Middle frontal gyrus (tissue), 1 donor: ENCODE data around the gene PMPCA.
"Not testable (repeated sequence)": the region's sequence is repeated elsewhere in the genome, so short reads cannot be mapped to it uniquely, and the experiment has no call there.

Source experiments
- DNase-seq: peaks from one replicate; pipeline ENCODE4 v3.0.0-alpha.2; 2015; ENCODE audit warnings: low spot score; ENCODE audit errors: extremely low spot score

Gene PMPCA

DNA sequence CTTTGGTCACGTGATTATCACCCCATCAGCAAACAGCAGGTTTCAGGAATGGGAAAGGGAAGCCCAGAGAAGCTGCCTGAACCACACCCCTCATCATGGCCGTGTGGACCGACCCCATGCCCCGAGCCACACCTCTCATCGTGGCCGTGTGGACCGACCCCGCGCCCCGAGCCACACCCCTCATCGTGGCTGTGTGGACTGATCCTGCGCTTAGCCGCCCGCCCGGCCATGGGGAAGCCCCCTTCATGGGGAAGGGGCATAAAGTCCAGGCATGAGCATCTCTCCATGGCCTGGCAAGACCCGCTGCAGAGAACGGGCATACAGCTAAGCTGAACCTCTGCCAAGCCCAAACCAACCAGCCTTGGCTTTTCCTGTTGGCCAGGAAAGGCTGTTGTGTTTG, 16.9 kb upstream of the PMPCA start:
- DNase-seq: no peak

DNA sequence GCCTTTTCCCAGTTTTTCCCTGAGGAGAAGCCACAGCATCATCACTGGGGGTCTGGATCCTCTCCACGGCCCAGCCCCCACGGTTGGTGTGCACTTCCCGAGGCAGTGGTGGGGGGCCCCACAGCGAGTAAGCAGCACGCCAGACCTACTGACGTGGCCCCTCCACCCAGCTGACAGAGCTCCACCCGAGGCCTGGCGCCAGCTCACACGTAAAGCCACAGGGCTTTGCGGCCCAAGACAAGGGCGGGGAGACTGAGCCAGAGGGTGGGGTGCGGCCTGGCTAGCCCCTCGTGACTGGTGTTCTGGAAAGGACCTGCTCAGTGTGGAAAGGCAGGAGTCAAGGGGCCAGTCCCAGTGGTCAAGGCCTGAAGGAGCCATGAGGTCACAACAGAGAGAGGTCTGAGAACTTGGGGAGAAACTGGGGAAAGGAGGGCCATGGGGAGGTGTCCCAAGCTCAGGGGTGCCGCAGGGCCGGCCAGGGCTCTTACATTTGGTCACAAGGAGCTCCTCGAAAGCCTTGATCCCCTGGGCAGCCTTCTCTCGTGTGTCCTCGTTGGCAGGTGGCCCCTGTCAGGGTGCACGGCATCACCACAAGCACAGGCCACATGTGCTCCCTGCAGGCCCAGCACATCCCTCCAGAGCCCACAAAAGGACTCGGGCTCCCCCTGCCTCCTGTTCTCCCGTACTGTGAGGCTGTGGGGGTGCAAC, 16.0 kb upstream of the PMPCA start:
- DNase-seq: no peak

- DNase-seq: no peak
Observed at GRCh38 chr9:136395020-136395340, 15.5 kb upstream of the PMPCA start.

- no peak for DNase-seq
Observed at GRCh38 chr9:136395345-136396218, 14.9 kb upstream of the PMPCA start.

- no peak for DNase-seq
Observed at GRCh38 chr9:136396219-136396515, 14.3 kb upstream of the PMPCA start.

- DNase-seq: no peak
Observed at GRCh38 chr9:136397643-136398042, 12.8 kb upstream of the PMPCA start.

DNA sequence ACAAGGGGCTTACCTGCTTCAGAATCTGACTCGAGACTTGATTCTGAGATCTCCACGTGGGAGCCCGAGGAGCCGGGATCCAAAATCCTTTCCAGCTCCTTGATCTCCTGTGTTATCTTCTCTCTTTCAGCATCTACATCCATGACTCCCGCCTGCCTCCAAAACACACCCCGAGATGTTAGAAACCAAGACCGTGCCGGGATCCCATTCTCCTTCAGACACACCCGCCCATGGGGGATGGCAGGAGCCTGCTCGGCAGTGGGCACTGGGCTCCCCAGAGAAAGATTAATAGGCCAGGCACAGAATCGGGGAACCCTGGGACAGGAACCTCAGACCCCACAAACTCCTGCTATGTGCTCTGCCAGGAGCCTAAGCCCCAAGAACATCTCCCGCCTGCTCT, 12.2 kb upstream of the PMPCA start:
- no peak for DNase-seq

DNA sequence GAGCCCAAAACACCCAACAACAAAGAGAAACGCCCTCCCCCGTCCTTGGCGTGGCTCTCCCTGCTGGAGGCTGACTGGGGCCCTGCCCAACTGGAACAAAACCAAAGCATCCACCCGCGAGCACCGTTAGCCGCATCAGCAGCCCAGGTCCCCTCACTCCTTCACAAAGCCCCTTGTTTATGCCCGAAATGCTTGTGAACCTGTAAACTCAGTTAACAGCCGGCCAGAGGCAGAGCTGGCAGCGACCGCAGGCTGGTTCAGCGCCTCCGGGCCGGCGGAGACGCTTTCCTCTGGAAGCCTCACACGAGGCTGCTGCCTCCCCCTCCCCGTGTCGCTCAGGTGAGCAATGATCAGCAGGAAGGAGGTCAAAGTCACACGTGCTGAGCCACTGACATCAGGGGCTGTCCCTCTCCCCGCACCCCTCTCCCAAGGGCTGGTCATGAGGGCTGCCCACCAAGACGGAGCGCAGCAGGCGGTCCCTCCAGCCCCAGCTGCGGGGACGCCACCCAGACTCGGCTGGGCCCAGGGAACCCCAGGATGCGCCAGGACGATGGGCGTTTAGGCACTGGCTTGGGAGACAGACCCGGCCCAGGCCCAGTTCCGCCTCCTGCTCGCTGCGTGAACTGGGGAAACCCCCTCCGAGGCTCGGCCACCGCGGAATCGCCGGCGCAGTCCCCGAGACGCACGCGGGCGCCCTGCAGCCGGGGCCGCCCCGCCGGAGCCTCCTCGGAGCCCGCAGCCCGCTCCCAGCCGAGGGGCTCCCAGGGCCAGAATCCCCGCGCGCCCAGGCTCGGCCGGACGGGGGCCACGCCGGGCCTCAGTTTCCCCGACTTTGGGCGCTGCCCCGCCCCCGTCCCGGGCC, 11.1 kb upstream of the PMPCA start:
- DNase-seq: no peak

DNA sequence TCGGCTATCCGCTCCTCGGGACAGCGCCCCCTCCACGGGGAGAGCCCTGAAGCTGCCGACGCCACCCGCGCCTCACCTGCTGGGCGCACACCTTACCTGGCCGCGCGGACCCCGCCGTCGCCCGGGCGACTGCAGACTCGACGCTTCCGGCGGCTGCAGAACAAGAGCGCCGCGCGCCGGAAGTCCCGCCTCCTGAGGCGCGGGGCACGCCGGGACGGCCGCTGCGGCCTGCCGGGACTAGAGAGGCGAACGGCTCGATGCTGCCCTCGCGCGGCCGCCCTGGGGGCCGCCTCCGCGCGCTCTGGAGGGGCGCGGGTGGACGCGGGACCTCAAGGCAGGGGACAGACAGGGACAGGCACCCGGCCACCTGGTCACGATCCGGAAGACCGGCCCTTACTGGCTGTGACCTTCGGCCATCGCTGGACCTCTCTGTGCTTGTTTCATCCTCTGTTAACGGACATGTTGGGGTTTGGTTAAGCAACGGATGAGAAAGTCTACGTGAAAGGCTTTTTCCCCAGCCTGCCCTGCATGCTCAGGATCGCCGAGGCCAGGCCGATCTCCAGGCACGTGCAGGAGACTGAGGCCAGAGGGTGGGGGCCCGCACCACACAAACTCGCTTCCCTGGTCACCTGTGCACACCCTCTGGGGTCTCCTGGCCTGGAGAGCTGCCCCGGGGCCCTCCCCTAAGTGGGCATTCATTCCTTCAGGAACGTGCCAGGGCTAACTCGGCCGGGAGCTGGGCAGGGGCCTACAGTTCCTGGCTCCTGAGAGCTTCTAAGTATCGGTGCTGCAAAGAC, 10.2 kb upstream of the PMPCA start, which contains the start of gene SNAPC4:
Gene SNAPC4, minus strand, starts transcription at position 133 of the 797 bp plus-strand sequence. CDS start 1,742 bp downstream, outside the sequence.
- peak; percentile 77 for DNase-seq

- no peak for DNase-seq
Observed at GRCh38 chr9:136401173-136401922, 9.1 kb upstream of the PMPCA start.

GRCh38 chr9:136402067-136402466, 8.4 kb upstream of the PMPCA start:
- DNase-seq: no peak

DNA sequence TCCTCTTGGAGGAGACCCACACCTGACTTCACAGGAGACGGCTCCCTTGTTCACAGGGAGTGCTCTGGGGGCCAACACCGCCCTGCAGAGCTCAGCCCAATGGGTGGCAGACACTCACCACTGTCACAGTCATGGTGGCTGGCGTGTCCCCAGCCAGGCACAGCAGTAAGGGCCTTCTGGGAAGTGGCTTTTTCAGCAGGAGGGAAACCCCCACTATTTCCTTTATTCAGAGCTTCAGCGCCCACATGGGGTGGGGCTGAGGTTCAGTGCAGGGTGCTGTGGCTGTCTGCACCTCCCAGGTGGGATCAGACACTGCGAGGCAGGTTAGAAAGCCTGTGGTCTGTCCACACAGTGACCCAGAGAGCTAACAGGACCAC, 6.9 kb upstream of the PMPCA start:
- no peak for DNase-seq

DNA sequence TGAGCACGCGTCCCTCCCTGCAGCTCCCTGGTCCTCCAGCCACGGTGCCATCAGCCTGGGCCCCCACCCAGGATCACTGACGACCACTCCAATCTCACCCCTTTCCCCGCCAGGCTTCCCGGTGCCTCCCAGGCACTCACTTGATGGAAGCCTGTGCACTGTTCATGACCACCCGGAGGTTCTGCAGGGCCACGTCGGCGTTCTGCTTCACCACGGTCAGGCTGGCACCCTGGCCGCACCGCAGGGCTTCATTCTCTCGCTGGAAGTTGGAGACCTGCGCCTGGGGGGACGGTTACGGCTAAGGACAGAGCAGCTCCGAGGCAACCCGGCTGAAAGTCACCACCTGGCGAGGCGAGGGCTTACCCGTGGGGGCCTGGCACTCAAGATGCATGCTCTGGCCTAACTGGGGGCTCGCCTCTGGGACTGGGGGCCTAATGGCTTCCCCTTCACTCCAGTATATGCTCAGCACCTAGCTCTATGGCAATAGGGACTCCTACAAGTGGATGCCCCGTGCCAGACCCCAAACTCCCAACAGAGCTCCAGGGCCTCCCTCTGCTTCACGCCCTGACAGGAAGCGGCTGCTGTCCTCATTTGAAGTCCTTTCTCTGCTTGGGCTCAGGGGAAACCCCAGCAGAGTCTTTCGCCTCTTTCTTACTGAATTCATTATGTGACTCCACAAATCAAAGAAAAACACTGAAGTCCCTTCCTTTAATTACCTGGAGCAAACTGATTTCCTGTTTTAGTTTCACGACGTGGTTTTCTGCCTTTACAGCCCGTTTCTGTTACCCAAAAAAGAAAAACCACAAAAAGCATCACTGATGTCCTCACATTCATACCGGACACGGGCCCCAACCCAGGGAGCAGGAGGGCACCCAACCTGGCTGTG, 6.3 kb upstream of the PMPCA start:
- DNase-seq: no peak

DNA sequence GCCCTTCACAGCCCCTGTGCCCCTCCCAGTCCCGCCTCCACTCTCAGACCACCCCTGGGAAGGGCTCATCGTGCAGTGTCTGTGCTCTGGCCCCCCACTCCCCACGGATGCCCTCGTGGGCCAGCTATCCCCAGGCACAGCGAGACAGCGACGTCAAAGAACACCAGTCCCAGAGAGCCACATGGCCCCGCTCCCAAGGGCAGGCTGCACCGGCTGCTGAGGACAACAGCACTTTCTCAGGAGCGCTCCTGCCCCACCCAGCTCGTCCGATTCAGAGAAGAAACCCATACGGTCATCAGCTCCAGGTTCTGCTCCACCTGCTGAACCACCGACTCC, 5.7 kb upstream of the PMPCA start:
- DNase-seq: no peak

GRCh38 chr9:136405481-136405880, 5.0 kb upstream of the PMPCA start:
- no peak for DNase-seq

DNA sequence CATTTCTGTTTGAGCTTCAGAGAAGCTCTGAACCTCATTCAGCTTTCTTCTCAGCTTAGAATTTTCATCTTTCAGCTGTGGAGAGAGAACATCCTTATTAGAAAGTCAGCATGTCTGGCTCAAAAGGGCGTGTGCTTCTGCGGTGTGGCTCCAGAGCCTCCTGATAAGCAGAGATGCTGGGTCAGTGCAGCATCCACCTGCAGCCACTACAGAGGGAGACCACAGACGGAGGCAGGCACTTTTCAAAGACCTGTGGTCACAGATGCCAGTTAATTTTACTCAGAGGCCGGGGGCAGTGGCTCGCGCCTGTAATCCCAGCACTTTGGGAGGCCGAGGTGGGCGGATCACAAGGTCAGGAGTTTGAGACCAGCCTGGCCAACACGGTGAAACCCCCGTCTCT, 4.6 kb upstream of the PMPCA start:
- not testable (repeated sequence) for DNase-seq

DNA sequence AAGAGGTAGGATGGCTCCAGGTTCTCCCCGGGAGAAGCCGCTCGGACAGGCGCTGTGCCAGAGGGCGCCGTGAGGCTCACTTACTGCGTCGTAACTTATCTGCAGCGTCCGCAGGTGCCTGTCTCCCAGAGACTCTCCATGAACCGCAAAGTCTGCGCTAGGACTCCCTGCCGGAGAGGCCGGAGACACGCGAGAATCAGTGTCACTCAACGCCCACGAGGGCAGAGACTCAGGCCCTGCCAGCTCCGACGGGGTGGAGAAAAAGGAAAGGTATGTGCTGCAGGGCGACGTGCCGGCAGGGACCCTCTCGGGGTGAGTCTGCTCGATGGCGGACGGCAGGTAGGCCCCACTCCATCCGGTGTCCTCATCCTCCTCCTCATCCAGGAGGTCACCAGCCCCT, 3.4 kb upstream of the PMPCA start:
- DNase-seq: not testable (repeated sequence)

DNA sequence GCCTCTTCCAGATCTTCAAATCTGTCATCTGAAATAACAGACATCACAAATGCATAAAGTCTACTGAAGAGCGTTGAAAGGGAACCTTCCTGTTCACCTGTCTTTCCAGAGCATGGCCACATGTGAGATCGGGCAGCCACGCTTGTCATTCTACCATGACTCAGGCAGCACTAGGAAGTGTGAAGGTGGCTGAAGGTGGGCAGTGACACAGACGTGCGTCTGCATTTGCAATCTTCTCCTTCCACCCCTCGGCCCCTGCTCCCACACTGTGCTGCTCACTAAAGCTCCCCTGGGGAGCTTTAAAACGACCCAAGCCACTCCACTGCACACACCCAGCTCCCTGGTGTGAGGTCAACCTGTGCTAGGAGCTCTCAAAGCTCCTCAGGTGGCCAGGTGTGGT, 2.5 kb upstream of the PMPCA start:
- DNase-seq: no peak

DNA sequence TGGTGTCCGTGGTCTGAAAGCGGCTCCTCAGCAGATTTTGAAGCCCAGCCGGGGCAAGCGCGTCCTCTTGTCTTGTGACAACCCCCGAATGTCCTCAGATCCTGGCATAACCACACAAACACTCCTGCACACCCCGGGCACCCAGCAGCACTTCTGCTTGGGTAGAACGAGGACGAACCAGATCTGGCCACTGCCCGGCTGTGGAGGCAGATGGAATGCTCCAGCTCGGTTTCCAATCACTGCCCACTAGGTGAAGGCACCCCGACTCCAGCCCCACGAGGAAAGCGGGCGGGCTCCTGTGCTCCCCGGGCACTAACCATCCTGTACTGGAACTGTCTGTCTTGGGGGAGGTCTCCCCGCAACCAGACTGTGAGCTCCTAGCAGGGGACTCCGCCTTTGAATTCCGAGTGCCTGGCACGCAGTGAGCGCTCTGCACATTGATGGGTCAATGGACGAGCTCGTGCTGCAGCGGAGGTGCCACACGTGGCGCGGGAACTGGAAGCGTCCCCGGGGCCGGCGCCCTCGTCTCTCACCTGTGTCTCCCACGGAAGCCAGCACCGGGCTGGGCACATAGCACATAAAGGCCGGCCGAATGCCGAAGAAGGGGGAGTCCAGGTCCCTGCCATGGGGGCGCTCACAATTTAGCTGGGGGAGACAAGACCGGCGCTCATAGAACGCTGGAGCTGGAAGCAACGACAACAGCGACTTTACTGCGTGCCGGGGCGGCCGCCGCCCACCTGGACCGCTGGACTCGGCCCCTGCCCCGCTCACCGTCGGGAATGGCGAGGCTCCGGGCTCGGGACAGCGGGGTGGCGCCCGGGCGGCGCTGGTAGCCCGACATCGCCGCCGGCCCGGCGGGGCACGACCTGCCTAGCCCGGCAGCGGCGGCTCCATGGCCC, 652 bp upstream of the PMPCA start:
- no peak for DNase-seq
